ENCODE results near the gene SMIM44. TPM values are rescaled to one million over a fixed set of nuclear protein-coding genes. Genes with fewer than 3 reads are reported as not detected.

SMIM44 gene
- total RNA-seq, 4 donors from 2014 or later: not detected

DNA sequence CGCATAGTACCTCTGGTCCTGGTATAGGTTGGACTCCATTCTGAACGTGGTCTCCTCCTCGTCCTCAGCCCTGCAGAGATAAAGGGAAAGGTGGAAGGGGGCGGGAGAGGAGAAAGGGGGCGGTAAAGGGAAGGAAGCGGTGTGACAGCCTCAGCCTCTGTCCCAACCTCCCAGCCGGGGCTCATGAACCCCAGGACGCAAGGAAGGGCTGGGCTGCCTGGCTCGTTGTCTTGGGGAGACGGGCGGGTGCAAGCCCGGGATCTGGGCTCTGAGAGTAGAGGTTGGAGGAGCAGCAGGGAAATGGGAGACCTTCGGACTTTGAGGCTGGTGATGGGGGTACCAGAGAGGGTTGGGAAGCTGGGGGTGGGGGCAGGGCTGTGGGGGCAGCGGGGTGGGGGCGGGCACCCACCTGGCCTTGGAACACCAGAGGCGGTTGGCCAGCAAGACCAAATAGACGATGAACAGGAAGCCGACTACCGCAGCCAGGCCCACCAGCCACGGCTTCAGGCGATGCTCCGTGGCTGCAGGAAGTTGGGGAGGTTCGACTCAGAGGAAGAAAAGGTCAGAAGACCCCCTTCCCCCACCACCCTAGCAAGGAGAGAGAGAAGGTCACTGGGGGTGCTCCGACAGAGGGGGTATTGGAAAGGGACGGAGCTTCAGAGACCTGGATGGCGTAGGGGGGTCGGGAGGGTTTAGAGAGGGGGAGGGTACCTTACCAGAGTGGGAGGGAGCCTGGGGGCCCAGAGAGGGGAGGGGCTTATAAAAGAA is 4.6 kb downstream of the SMIM44 start:
- H3K36me3 ChIP-seq: no peaks in the 10 kb centered on the region
- no peaks in the 10 kb centered on the region for H3K4me1 ChIP-seq
- 34% methylated on average over 7 of the region's 27 CpGs; no CpG with 5 or more reads in 1 of the 2 donors for WGBS, 2 donors (ENCODE audit: low coverage in 1 of 2)
- ATAC-seq: no peak
- no peak overlapping the region for H3K27ac ChIP-seq
- TF ChIP-seq EP300 (IDR thresholded peaks at IDR 0.05): no peak
- TF ChIP-seq CTCF (IDR thresholded peaks at IDR 0.05): no peak
- TF ChIP-seq POLR2AphosphoS5 (IDR thresholded peaks at IDR 0.05): no peak
- TF ChIP-seq POLR2A (IDR thresholded peaks at IDR 0.05): no peak
- H3K4me3 ChIP-seq: no peak overlapping the region
- peaks cover 70% of the 10 kb centered on the region for H3K27me3 ChIP-seq
- no peaks in the 10 kb centered on the region for H3K9me3 ChIP-seq

GRCh38 chr19:3477951-3478350 is 5.3 kb downstream of the SMIM44 start:
- Histone ChIP-seq H3K4me1 (peaks cover 0 to 2% (median 0%) of the 10 kb centered on the region in 3 donors), H3K9me3 (no peaks in the 10 kb centered on the region), H3K36me3 (no peaks in the 10 kb centered on the region), H3K4me3 (no peak overlapping the region), H3K27me3 (peaks cover 64% of the 10 kb centered on the region), H3K27ac (no peak overlapping the region)
- TF ChIP-seq POLR2AphosphoS5 (IDR thresholded peaks at IDR 0.05) (no peak), POLR2A (IDR thresholded peaks at IDR 0.05) (no peak), EP300 (IDR thresholded peaks at IDR 0.05) (no peak), CTCF (IDR thresholded peaks at IDR 0.05) (no peak)
- 83 to 92% methylated on average over 2 of the region's 2 CpGs for WGBS, 2 donors (ENCODE audit: low coverage in 1 of 2)
- ATAC-seq: no peak

DNA sequence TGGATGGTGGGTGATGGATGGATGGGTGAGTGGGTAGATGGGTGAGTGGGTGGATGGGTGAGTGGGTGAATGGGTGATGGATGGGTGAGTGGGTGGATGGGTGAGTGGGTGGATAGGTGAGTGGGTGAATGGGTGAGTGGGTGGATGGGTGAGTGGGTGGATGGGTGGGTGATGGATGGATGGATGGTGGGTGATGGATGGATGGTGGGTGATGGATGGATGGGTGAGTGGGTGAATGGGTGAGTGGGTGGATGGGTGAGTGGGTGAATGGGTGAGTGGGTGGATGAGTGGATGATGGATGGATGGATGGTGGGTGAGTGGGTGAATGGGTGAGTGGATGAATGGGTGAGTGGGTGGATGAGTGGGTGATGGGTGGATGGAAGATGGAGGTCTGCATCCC is 5.7 kb downstream of the SMIM44 start:
- Histone ChIP-seq H3K27me3 (peaks cover 60% of the 10 kb centered on the region), H3K27ac (no peak overlapping the region), H3K4me3 (no peak overlapping the region), H3K4me1 (peaks cover 0 to 6% (median 0%) of the 10 kb centered on the region in 3 donors), H3K36me3 (no peaks in the 10 kb centered on the region), H3K9me3 (no peaks in the 10 kb centered on the region)
- TF ChIP-seq POLR2AphosphoS5 (IDR thresholded peaks at IDR 0.05): no peak
- TF ChIP-seq CTCF (IDR thresholded peaks at IDR 0.05): no peak
- TF ChIP-seq EP300 (IDR thresholded peaks at IDR 0.05): no peak
- TF ChIP-seq POLR2A (IDR thresholded peaks at IDR 0.05): no peak
- no peak for ATAC-seq

- Histone ChIP-seq H3K27me3 (peaks cover 53% of the 10 kb centered on the region), H3K36me3 (no peaks in the 10 kb centered on the region), H3K27ac (no peak overlapping the region), H3K4me3 (no peak overlapping the region), H3K4me1 (peaks cover 0 to 13% (median 6%) of the 10 kb centered on the region in 3 donors), H3K9me3 (no peaks in the 10 kb centered on the region)
- no peak for ATAC-seq
- WGBS, 2 donors (ENCODE audit: low coverage in 1 of 2): 82 to 89% methylated on average over 2 of the region's 2 CpGs
- no peak for TF ChIP-seq EP300 (IDR thresholded peaks at IDR 0.05)
- no peak for TF ChIP-seq CTCF (IDR thresholded peaks at IDR 0.05)
- no peak for TF ChIP-seq POLR2AphosphoS5 (IDR thresholded peaks at IDR 0.05)
- no peak for TF ChIP-seq POLR2A (IDR thresholded peaks at IDR 0.05)
These were observed 6.4 kb downstream of the SMIM44 start for GRCh38 chr19:3476830-3477229.

- Histone ChIP-seq H3K36me3 (no peaks in the 10 kb centered on the region), H3K9me3 (no peaks in the 10 kb centered on the region), H3K4me1 (peaks cover 0 to 26% (median 6%) of the 10 kb centered on the region in 3 donors), H3K4me3 (no peak overlapping the region), H3K27me3 (peaks cover 39% of the 10 kb centered on the region), H3K27ac (no peak overlapping the region)
- WGBS, 2 donors (ENCODE audit: low coverage in 1 of 2): 69 to 83% methylated on average over 4 of the region's 4 CpGs
- no peak for ATAC-seq
- TF ChIP-seq EP300 (IDR thresholded peaks at IDR 0.05) (no peak), CTCF (IDR thresholded peaks at IDR 0.05) (no peak), POLR2A (IDR thresholded peaks at IDR 0.05) (no peak), POLR2AphosphoS5 (IDR thresholded peaks at IDR 0.05) (no peak)
These were observed 7.8 kb downstream of the SMIM44 start for GRCh38 chr19:3475449-3475848.
